ENCODE measurements around the gene VRTN. TPM values are rescaled to one million over a fixed set of nuclear protein-coding genes. Genes with fewer than 3 reads are reported as not detected.
"Not testable (repeated sequence)": the region's sequence is repeated elsewhere in the genome, so short reads cannot be mapped to it uniquely, and the experiment has no call there.

VRTN gene, protein sequence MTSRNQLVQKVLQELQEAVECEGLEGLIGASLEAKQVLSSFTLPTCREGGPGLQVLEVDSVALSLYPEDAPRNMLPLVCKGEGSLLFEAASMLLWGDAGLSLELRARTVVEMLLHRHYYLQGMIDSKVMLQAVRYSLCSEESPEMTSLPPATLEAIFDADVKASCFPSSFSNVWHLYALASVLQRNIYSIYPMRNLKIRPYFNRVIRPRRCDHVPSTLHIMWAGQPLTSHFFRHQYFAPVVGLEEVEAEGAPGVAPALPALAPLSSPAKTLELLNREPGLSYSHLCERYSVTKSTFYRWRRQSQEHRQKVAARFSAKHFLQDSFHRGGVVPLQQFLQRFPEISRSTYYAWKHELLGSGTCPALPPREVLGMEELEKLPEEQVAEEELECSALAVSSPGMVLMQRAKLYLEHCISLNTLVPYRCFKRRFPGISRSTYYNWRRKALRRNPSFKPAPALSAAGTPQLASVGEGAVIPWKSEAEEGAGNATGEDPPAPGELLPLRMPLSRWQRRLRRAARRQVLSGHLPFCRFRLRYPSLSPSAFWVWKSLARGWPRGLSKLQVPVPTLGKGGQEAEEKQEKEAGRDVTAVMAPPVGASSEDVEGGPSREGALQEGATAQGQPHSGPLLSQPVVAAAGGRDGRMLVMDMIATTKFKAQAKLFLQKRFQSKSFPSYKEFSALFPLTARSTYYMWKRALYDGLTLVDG
- 0.20 TPM for total RNA-seq

DNA sequence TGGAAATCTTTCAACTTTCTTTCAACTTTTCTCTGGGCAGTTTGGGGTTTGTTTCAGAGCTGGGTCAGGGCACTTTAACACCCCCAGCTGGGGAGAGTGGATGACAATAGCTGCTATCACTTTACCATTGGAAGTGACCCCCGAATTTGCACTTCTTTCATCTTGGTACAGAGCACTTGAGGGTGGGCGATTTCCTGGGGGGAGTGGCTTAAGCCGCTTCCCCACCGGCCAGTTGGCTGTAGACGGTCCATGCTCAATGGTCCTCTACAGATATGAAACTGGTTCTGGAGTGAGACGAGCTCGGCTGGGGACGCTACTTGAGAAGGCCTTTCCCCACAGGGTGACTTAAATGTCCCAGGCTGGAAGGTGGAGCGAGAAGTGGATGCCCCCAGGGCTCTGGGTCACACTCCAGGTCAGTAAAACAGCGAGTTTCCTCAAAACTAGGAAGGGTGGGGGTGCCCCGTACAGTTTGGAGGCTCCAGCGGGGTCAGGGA lies at the start of gene VRTN:
Gene VRTN (plus strand): TSS at position 231 of the 494 bp plus-strand sequence. CDS start 8,313 bp downstream, outside the sequence.
- no peak for DNase-seq

DNA sequence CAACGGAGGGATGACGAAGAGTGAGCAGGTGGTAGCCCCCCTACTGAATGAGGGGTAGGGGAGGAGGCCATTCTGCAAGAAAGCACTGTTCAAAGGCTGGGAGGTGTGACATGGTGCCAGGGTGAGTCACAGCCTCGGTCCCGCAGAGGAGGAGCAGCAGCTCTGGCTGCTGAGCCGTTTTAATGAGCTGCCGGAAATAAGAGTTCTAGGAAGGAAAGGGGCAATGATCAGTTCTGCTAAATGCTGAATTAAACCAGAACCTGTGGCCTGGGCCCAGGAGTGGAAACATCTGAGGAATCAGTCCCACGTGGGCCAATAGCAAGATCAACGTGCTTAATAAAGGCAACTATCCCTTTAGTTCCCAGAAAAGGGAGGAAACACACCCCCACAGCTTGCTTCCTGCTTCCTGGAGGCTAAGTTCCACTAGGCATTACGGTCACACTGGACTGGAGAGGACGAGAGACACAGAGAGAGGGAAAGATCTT lies 49.2 kb upstream of the VRTN start:
- peak; percentile 35 for DNase-seq

DNA sequence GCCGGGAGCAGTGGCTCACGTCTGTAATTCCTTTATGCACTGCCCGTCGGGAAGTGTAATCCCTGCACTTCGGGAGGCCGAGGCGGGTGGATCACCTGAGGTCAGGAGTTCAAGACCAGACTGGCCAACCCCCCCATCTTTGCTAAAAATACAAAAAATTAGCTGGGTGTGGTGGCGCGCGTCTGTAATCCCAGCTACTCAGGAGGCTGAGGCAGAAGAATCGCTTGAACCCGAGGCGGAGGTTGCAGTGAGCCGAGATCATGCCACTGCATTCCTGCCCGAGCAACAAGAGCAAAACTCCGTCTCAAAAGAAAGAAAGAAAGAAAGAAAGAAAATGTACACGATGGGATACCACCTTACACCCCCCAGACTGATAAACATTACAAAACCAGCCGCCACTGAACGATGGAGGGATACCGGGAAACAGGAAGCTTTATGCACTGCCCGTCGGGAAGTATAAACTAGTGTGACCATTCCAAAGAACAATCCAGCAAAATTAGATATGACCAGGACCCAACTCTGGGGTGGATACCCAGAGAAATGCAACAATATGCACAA lies 46.6 kb upstream of the VRTN start:
- no peak for DNase-seq

DNA sequence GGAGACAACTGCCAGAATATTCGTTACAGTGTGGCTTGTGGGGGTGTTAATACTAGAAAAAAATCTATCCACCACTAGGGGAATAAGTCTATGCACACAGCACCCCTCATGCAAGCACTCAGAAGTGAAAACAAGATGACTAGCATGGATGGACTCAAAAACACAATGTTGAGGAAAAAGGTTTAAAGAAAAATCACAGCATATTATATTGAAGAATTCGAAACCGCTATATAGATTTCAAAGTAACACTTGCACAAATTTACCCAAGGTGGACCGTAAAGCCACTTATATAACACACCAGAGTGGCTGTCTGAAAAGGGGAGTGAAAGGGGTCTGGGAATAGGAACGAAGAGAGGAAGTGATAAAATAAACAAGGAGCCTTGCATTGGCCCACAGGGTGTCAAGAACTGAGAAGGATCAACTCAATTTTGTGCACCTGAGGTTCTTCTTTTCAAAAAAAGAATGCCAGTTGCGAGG lies 46.1 kb upstream of the VRTN start:
- DNase-seq = peak; percentile 51

DNA sequence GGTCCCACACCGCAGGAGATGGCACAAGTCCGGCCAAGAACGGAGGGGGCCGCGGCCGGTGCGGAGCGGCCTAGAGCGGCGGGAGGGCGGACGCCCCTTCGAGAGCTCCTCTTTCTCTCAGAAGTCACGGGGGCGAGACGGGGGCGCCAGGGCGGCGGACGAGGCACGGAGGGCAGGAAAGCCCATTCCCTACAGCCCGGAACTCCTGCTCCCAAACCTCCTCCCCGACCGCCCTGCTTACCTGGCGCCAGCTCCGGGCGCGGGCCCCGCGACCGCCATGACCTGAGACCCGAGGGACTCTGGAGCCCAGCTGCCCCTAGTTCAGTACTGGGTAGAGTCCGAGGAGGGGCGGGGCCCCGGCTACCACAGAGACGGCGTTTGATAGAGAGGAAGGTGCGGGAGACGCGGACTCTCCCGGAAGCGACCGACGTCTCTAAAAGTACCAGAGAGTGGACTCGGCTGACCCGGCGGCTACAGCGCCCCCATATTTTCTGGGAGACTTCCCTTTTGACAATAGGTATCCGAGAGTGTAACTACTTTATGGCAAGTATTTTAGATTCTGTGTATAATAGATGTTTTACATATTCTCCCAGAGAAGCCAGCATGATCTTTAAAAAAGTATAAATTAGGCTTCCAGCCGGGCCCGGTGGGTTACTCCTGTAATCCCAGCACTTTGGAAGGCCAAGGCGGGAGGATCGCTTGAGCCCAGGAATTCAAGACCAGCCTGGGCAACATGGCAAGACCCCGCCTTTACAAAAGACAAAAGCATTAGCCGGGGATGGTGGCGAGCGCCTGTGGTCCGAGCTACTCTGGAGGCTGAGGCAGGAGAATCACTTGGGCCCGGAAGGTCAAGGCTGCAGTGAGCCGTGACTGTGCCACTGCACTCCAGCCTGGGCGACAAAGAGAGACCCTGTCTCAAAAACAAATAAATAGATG lies 45.4 kb upstream of the VRTN start, which contains the start of gene ABCD4:
Gene ABCD4 (minus strand): TSS at position 301 of the 936 bp plus-strand sequence. CDS start 22 bp downstream, at position 279.
- peak; percentile 62 for DNase-seq

DNA sequence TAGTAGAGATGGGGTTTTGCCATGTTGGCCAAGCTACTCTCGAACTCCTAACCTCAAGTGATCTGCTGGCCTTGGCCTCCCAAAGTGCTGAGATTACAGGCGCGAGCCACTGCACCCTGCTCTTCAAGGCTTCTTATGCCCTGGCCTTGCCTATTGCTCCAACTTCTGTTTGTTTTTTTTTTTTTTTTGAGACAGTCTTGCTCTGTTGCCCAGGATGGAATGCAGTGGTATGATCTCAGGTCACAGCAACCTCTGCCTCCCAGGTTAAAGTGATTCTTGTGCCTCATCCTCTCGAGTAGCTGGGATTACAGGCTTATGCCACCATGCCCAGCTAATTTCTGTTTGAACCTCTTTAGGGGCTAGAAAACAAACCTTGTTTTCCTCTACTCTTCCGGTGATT lies 39.6 kb upstream of the VRTN start:
- no peak for DNase-seq

DNA sequence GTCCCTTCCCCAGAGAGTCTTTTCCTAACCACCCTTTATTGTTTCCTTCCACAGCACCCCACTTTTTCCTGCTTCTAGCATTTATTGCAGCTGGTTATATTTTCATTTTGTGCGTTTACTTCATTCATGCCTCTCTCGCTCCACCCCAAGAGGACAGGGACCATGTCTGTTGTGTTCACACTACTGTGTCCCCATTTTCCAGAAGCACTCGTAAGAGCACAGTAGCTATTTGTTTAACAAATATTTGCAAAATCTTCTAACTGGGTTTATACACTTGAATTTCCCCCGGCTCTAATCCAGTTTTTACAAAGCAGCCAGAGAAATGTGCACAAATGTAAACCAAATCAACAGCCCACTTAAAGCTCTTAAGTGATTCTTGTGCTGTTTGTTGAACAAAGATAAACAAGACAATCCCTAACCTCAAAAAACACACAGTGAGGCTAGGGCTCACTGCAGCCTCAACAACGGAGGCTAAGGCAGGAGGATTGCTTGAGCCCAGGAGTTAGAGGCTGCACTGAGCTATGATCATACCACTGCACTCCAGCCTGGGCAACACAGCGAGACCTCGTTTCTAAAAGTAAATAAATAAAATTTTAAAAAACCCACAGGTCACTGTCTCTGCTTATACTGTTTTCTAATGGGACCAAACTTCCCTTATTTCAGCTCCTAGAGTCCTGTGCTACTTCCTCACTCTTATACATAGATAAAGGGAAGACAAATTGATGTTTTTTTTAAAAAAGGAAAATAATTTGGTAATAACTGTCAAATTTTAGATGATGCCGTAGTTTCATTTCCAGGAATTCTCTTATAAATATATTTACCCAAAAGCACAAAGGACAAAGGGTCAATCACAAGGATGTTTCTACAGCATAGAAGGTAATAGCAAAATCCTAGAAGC lies 38.9 kb upstream of the VRTN start:
- DNase-seq = no peak

DNA sequence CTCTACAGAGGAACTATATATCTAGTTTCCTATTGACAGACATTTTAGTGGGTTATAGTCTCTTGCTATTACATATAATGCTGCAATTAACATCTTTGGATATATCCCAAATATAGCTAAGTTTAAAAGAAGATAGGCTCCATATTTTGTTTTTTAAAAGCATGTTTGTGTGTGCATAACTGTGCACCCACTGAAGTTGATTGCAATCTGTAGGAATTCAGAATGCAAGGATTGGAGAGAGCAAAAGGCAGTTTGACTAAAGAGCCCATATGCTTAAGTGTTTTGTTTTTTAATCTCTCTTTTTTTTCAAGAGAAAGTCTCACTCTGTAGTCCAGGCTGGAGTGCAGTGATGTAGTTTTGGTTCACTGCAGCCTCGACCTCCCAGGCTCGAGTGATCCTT lies 36.1 kb upstream of the VRTN start:
- no peak for DNase-seq

DNA sequence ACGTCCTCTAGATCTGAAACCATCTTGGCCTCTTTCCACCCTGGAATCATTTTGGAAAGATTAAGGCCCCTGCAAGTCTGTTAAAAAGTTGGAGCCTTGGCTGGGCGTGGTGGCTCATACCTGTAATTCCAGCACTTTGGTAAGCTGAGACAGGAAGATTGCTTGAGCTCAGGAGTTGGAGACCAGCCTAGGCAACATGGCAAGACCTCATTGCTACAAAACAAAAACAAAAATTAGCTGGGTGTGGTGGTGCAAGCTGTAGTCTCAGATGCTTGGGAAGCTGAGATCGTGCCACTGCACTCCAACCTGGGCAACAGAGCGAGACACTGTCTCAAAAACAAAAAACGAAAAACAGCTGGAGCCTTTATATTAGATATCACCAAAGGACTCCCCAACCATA lies 34.7 kb upstream of the VRTN start:
- no peak for DNase-seq

DNA sequence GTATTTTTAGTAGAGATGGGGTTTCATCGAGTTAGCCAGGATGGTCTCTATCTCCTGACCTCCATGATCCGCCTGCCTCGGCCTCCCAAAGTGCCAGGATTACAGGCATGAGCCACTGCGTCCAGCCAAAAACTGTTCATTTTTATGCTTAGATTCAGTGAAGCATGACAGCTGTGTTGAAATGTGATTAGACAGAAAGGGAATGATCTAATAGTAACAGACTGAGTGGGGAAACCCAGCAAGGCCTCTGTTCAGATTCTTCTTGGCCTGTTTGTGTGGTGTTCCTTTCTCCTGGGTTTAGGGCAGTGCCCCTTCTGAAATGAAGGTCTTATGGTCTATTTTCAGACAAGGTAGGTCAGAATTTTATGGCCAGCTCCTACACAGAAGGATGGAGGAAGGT lies 33.7 kb upstream of the VRTN start:
- no peak for DNase-seq

DNA sequence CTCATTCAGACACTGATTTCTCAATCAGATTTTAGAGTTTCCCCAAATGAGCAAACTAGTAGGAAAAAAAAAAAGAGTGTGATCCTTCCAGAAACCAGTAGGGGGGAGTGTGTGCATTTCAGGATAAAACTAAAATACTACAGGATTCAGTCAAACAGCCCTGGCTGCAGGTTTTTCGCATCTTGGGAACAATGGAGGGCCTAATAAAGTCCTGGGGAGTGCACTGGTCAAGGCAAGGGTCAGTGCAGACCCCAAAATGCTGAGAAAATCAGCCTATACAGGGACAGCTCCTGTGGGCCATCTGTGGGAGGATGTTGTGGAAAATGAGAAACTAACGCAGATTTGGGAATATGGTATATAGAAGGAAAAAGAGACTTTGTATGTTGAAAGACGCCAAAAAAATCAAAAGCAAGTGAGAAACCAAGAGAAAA lies 23.3 kb upstream of the VRTN start:
- no peak for DNase-seq

DNA sequence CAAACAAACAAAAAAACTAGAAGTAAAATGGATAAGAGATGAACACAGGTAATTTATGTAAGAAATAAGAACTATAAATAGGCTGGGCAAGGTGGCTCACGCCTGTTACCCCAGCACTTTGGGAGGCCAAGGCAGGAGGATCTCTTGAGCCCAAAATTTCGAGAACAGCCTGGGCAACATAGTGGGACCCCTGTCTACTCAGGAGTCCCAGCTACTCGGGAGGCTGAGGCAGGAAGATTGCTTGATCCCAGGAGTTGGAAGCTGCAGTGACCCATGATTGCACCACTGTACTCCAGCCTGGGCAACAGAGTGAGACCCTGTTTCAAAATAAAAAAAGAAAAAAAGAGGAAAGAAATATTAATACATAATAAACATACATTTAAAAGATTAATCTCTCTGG lies 22.8 kb upstream of the VRTN start:
- no peak for DNase-seq

DNA sequence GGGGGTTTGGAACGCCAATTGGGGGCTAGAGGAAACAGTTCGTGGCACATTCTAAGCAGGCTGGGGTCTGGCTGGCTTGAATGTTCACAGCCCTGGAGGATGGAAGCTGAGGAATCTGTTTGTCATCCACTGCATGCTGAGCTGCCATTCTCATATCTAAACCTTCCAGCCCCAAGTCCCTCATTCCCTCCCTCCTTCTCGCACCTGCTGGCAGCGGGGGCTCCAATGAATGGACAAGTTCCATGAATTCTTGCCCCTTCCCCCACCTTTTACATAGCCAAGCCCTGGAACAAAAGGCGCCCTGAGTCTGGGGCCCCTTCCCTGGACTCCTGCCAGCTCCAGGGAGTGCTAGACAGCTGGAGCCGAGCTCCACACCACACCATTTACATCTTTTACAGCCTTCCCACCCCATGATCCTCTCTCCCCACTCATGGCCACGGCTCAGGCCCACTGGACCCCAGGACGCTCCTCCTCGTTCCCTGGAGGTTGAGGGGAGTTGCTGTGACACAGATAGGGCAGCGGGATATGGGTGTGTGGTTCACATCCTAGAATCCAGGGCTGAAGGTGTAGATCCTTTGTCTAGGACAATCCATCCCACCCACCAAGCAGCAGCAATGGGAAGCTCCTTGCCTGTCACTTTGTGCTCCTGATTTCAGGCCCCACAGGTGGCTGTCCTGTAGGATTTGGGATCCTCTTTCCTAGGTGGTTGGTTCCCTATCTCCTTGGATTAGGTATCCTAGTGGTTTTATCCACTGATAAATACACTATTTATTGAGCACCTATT lies 21.7 kb upstream of the VRTN start:
- no peak for DNase-seq

DNA sequence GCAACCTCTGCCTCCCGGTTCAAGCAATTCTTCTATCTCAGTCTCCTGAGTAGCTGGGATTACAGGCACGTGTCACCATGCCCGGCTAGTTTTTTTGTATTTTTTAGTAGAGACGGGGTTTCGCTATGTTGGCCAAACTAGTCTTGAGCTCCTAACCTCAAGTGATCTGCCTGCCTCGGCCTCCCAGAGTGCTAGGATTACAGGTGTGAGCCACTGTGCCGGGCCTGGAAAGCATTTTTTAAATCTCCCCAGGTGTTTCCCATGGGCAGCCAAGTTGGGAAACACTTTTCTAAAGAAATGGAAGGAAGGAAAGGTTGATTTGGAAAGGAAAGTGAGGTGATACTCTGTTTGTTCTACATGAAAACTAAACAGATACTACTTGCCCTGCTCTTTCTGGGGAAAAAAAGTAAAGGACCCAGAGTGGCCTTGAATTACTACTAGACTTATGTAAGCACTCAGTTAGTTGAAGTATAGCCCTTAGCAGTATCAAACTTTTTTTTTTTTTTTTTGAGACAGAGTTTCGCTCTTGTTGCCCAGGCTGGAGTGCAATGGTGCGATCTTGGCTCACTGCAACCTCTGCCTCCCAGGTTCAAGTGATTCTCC lies 18.2 kb upstream of the VRTN start:
- not testable (repeated sequence) for DNase-seq

DNA sequence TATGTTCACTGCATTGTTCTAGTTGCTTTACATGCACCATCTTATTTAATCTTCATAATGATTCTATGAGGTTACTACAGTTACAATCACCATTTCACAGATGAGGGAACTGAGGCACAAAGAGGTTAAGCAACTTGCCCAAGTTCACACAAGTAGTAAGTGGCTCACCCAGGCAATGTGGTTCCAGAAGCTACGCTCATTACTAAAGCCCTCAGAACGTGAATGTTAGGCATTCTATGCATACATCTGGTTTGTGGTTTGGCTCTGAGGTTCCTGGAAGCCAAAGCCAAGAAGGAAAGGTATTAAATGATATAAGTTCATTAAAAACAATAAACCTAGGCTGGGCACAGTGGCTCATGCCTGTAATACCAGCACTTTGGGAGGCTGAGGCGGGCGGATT lies 14.4 kb upstream of the VRTN start:
- no peak for DNase-seq

DNA sequence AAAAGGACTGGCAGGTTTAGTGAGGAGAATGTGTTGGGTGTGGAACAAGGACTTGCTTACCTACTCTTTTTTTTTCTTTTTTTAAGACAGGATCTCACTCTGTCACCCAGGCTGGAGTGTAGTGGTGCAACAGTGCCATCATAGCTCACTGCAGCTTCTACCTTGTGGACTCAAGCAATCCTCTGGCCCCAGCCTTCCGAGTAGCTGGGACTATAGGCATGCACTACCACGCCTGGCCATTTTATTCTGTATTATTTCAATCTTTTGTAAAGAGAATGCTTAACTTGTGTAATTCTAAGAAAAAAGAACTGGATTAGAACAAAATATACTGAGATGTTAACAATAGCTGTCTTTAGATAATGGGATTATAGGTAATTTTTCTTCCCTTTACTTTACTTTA lies 1.9 kb upstream of the VRTN start:
- DNase-seq = no peak

DNA sequence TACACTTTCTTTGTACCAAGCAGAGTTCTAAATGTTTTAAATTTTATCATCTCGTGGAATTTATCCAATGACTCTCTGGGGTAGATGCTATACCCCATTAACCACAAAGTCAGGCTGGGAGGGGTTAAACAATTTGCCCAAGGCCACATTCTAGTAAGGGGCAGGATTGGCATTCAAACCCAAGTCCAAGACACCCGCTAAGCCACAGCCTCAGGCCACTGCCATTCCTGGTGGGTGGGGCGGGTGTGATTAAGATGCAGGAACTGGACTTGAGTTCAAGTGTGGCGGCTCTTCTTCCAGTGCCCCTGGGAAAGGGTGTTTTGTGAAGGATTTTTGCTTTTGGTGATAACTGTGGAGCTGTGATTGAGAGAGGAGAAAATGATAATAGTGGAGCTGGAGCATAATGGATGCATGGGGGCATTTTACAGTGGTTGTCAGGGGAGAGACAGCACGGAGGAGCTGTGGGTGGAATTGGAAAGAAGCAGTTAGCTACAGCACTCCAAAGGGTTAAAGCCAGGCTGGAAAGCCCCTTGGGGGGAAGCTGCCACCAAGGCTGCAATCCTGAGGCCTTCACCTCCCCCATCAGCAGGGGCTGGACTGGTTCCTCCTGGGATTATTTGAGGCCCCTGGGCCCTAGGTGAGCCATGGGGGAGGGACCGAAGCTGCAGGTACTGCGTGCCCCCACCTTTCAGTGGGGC lies 1.0 kb upstream of the VRTN start:
- DNase-seq = no peak

DNA sequence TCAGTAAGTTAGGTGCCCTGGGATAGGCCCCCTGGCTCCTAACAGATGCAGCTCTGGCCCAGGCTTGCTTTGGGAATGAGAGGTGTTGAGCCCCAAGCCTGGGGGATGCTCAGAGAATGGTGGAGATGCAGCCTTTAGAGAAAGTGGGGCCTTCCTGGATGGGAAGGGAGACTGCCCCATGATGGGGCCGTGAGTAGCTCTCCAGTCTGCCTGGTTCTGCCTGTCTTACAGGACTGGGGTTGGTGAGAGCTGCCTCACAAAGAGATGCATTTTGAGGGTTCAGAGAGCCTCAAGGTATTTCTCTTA lies 523 bp upstream of the VRTN start:
- DNase-seq = no peak

Measured in skin of body (tissue), 2 donors.